Measurements from ENCODE around the gene DIDO1.

The DIDO1 gene

GRCh38 chr20:62949962-62950361 lies 23.7 kb upstream of the DIDO1 start:
- no peak for DNase-seq

DNA sequence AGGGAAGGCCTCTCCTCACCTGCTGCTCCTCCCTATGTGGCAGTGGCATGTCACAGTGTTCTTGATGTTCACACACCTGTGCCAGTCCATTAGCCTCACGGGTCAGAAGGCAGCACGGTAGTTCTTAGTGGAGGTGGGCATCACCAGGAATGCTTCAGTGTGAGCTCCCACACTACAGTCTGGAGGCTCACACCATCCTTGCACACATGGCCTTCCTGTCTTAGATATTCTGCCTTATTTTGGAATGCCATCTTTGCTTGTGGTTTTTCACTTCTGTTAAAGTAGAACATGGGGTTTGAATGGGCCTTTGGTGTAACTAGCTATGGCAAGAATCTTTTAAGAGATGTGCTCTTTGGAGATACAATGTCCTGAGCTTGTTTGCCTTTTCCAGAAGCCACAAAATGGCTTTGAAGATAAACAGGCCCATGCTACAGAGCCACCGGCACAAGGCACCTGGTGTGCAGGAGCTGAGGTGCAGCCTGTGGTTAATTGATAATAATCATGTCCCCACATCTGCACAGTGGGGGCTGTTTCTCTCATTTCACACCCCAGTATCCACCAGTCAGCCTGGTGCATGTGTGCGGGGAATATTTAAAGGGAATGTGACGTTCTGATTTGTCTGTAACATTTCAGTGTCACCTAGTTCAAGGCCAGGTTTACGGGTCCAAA lies 23.0 kb upstream of the DIDO1 start:
- DNase-seq, result no peak

DNA sequence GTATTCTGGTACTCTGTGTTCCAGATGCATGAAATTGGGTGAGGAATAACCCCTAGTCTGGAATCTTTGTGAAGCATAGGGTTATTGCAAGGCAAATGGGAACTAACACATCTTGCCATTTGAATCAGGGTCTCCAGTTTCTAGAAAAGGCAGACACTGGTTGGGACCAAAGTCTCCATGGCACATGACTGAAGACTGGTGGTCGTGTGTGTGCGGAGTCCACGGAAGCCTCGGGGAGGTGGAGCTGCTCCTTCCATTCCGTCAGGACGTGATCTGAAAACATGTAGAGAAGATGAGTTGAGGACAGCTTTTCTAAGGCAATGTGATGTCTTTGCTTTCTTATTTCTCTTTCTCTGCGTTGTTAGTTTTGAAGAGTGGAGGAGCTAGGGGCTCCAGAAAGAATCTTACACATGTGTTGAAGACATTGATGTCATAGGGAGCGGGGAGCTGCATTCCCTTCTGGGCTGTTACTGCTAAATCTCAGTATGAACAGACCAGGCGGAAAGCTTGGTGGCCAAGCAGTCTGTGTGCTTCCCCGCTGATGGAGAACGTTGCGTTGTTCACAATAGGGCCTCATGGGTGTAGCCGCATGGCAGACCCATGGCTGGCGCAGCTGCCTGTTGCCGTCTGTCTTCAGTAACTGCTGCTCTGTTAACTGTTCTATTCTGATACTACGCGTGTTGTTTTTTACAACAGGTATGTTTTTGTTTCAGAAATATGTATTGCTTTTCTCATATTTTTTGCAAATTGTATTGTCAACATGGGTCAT lies 21.4 kb upstream of the DIDO1 start:
- peak; percentile 16 for DNase-seq

- no peak for DNase-seq
Observed at GRCh38 chr20:62946918-62947317, 20.6 kb upstream of the DIDO1 start.

DNA sequence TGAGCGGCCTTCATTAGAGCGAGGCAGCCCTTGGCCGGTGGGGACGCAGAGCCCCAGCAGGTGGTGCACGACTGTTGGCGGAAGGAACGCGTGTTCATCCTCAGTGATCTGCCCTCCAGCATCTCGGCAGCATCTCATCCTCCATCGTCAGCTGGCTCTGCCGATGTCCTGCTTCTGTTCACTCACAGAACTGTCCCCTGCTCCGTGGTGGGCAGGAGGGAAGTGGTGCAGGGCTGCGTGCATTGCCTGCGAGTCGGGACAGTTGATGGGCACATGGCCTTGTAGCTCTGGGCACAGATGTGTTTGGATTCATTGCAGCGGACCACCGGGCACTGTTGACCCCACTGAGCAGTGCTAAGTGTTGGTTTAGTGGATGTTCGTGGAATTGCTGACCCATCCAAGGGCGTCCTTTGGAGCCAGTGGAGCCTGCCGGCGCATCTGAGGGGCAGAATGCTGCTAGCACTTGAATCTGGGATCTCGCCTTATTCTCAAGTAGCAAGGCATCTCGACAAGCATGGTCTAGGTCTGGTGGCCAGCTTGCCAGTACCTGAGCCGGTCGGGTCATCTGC lies 19.6 kb upstream of the DIDO1 start:
- DNase-seq, result no peak

DNA sequence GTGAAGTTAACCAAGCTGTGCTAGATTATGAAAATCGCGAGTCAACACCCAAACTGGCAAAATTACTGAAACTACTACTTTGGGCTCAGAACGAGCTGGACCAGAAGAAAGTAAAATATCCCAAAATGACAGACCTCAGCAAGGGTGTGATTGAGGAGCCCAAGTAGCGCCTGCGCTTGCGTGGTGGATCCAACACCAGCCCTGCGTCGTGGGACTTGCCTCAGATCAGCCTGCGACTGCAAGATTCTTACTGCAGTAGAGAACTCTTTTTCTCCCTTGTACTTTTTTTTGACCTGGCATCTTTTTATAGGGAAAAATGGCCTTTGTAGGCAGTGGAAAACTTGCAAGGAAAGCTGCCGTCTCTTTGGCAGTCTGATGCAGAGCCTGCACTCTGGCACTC lies 18.4 kb upstream of the DIDO1 start:
- no peak for DNase-seq

DNA sequence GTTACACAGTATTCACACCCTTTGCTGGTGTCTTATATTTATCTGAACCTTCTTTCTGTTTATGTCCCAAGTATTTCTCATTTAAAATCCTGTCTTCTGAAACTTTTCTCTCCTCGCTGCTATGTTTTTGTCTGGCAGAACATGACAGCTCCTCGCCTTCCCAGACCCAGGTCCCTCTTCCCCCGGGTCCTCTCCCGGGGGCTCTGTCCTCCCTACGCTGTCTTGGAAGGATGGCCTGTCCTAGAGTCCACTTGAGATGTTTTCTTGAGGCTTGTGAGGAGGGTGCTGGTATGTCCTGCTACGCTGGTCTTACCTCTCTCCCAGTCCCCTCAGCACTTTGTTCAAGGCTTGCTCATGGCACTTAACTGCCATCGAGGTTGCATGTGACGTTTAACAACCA lies 17.9 kb upstream of the DIDO1 start:
- DNase-seq, result no peak

GRCh38 chr20:62943396-62943795 lies 17.1 kb upstream of the DIDO1 start:
- DNase-seq, result no peak

DNA sequence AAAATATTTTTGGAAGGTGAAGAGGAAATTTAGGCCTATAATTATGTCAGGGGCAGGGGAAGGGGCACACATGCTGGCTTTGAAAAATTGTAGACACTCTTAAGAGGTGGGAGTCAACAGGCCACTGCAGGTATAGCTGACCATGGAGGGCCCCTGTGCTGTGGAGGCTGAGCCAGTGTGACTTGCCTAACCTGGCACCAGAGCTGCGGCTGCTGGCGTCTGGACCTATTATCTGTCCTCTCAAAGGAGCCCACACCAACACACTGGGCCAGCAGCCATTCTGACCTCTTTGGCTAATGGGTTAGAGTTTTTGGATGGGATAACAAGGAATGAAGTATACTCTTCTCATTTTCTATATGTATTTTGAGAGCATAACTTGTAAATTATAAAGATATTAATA lies 16.2 kb upstream of the DIDO1 start:
- DNase-seq, result no peak

GRCh38 chr20:62941792-62942191 lies 15.5 kb upstream of the DIDO1 start:
- DNase-seq, result no peak

- no peak for DNase-seq
Observed at GRCh38 chr20:62940875-62941274, 14.6 kb upstream of the DIDO1 start.

DNA sequence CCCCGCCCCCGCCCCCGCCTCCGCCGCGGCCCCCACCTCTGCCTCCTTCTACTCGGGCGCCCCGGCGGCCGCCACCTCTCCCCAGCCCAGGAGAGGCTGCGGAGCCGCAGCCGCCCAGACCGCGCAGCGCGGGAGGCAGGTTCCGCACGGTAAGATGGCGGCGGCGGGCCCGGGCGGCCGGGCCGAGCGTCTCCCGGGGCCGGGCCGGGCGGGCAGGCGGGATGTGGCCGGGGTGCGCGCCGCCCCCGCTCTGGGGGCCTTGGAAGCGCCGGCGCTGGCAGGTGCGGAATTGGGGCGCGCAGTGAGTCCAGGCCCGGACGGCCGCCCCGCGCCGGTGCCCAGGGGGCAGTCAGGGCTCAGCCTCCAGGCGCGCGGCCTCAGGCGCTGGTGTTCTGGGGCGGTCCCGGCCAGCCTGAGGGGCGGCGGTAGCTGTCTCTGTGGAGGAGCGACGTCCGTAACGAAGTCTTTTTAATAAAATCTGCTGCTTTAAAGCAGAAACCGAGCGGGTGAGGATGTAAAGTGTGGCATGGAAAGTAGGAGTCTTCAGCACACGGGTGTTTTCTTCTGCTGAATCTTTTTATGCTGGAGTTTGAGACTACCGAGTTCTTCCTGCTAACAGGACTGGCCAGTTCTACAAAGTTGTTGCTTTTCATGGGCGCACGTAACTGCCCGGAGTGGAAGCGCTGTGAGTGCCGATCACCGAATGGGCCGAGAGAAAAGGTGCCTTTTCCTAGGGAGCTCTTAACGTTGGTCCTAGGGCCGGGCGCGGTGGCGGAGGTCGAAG lies 12.0 kb upstream of the DIDO1 start, which contains the start of gene GID8:
TSS of gene GID8 (plus strand) at position 43 of the 784 bp plus-strand sequence. CDS start 3,356 bp downstream, outside the sequence.
- peak; percentile 62 for DNase-seq

- peak; percentile 97 for DNase-seq
Observed at GRCh38 chr20:62937268-62938104, 11.2 kb upstream of the DIDO1 start.

DNA sequence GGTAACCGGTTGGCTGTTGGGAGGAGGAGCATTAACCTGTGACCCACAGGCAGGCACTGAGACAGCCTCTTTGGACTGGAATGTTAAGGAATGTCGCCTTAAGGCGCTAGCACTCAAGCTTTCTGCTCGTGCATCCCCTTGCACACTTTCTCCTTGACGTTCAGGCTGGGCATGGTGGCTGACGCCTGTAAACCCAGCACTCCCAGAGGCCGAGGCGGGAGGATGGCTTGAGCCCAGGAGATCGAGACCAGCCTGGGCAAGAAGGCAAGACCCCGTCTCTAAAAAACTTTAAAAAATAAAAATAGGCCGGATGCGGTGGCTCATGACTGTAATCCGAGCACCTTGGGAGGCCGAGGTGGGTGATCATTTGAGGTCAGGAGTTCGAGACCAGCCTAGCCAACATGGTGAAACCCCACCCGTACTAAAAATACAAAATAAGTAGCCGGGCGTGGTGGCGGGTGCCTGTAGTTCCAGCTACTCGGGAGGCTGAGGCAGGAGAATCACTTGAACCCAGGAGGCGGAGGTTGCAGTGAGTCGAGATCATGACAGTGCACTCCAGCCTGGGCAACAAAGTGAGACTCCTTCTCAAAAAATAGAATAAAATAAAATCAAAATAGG lies 9.8 kb upstream of the DIDO1 start:
- DNase-seq, result no peak

DNA sequence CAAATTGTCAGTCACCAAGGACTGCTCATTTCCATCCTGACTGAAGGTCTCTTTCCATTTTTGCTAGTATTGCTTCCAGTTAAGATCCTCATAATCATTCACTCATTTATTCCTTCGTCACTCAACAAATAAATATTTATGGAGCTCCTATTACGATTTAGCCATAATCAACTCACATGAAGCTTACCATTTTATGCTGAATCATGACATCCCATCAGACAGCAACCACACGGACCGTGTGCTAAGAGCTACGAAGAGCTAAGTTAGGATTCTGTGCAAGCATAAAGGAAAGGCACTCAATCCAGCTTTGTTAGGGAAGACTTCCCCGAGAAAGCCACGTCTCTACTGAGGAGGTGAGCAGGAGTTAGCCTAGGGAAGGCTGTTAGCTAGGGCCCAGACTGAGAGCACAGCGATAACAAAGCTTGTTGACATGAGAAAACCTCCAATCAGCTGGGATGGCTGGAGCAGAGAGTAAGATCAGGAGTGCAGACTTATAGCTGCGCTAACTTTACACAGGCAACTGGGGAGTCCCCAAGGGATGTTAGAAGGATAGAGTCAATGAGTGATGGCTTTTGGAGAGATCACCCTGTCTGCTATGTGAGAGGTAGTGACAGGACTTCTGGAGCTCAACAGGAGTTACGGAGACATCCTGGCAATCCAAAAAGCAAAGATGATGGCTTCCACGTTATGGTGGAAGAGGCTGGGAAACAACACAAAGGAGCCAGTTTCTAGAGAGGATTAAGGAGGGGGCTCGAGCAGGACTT lies 9.1 kb upstream of the DIDO1 start:
- DNase-seq, result no peak

GRCh38 chr20:62933966-62934365 lies 7.7 kb upstream of the DIDO1 start:
- no peak for DNase-seq

DNA sequence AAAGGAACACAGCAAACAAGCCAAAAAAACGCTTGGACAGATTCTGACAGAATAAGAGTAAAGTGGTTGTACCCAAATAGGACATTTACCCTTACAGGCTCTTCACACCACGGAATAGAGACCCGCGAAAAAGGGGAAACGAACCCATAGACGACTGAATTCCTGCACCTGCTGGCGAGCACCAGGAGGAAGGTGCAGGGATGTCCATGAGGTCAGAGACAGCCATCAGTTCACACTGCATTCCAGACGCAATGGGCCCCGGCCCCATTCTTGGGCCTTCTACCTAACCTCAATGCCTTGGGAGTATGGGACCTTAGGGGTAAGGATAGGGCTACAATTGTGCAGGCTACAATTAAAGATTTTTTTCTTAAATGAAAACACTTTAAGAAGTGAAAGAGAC lies 5.2 kb upstream of the DIDO1 start:
- no peak for DNase-seq

DNA sequence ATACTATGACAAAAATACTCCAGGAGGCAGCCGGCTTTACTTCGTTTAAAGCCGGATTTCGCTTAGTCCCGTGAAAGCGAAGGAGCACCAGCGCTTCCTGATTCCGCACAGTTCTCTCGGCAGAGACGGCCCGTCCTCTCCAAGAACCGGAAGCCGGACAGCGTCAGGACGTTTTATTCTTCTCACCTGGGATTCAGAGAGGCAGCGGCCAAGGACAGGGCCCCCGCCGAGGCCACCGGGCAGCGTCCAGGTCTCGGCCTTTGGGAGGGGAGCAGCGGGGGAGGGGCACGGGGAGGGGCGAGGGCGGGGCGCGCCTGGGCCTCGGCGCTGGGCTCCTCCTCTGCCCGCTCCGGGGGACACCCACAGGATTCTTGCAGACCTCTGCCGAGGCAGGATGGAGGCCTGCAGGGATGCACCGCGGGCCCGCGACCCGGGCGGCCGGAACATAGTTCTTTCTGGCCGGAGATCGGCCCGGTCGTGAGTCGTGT lies 2.8 kb upstream of the DIDO1 start:
- peak; percentile 78 for DNase-seq

GRCh38 chr20:62928246-62928939 lies 2.1 kb upstream of the DIDO1 start:
- DNase-seq, result no peak

DNA sequence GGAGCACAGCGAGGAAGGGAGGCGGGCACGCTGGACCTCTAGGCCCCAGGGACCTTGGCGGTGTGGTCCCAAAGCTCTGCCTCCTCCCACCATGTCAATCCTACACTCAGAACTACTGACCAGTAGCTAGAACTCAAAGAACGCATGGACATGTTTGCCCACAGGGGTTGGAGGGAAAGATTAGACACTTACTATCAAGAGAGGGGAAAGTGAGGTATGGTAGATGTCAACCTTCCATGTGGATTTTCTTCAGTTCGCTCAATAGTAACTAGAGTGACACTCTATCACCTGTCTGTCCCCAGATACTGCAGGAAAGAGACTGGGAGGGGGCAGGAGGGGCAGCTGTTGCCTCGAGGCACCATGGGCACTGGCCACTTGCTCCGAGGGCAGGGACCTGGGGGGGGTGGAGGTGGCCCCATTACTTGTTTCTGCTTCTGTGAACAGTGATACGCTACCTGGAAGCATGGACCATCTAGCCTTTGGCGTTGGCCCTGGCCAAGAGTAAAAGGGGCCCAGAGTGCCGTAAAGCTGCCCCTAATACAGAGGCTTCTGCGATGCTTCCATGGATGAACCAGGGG lies 912 bp upstream of the DIDO1 start:
- no peak for DNase-seq

Data from left hindlimb (tissue), 1 donor.